ENCODE data around the gene DPP6. TPM values are rescaled to one million over a fixed set of nuclear protein-coding genes. Genes with fewer than 3 reads are reported as not detected.

Gene DPP6
- total RNA-seq, 1 donor from 2014 or later: 0.39 TPM

- Histone ChIP-seq H3K27ac (no peak overlapping the region), H3K27me3 (no peaks in the 10 kb centered on the region), H3K36me3 (no peaks in the 10 kb centered on the region), H3K9me3 (ENCODE audit: low read depth) (peaks cover 4% of the 10 kb centered on the region), H4K20me1 (ENCODE audit: low read depth) (peaks cover 11% of the 10 kb centered on the region), H3K4me2 (no peak overlapping the region), H2AFZ (replicated peaks) (no peak overlapping the region), H3K79me2 (ENCODE audit: low read depth) (no peaks in the 10 kb centered on the region), H3K4me3 (no peak overlapping the region), H3K9ac (no peak overlapping the region), H3F3A (ENCODE audit: low read depth) (peaks cover 7% of the 10 kb centered on the region), H3K4me1 (peaks cover 14% of the 10 kb centered on the region)
- Mint-ChIP-seq H3K27me3 (ENCODE audit: insufficient read depth, low read depth) (no peaks in the 10 kb centered on the region), H3K9me3 (peaks cover 9% of the 10 kb centered on the region), H3K27ac (no peak overlapping the region), H3K4me1 (peaks cover 27% of the 10 kb centered on the region), H3K36me3 (no peaks in the 10 kb centered on the region), H3K4me3 (no peak overlapping the region)
- DNase-seq (ENCODE audit: low spot score): no peak
- TF ChIP-seq CTCF (IDR thresholded peaks at IDR 0.05) (no peak), EZH2phosphoT487 (IDR thresholded peaks at IDR 0.05) (no peak), EZH2 (IDR thresholded peaks at IDR 0.05) (no peak)
Measured at GRCh38 chr7:154350892-154351291, 298.7 kb downstream of the DPP6 start.

- peaks cover 9% of the 10 kb centered on the region for H3K9me3 Mint-ChIP-seq
- Histone ChIP-seq H3K27ac (no peak overlapping the region), H3K4me3 (no peak overlapping the region), H3K79me2 (ENCODE audit: low read depth) (no peaks in the 10 kb centered on the region), H4K20me1 (ENCODE audit: low read depth) (peaks cover 11% of the 10 kb centered on the region), H3K4me2 (peak overlapping the region; percentile 11), H3F3A (ENCODE audit: low read depth) (peaks cover 7% of the 10 kb centered on the region), H3K4me1 (peaks cover 14% of the 10 kb centered on the region), H3K9me3 (ENCODE audit: low read depth) (peaks cover 5% of the 10 kb centered on the region), H2AFZ (replicated peaks) (no peak overlapping the region), H3K36me3 (no peaks in the 10 kb centered on the region), H3K9ac (no peak overlapping the region), H3K27me3 (no peaks in the 10 kb centered on the region)
- peak; percentile 30 for DNase-seq (ENCODE audit: low spot score)
- peaks cover 27% of the 10 kb centered on the region for H3K4me1 Mint-ChIP-seq
- H3K36me3 Mint-ChIP-seq: no peaks in the 10 kb centered on the region
- no peak overlapping the region for H3K27ac Mint-ChIP-seq
- H3K27me3 Mint-ChIP-seq (ENCODE audit: insufficient read depth, low read depth): no peaks in the 10 kb centered on the region
- H3K4me3 Mint-ChIP-seq: no peak overlapping the region
- TF ChIP-seq EZH2 (IDR thresholded peaks at IDR 0.05): no peak
- no peak for TF ChIP-seq CTCF (IDR thresholded peaks at IDR 0.05)
- TF ChIP-seq EZH2phosphoT487 (IDR thresholded peaks at IDR 0.05): no peak
Measured at GRCh38 chr7:154353355-154353767, 301.2 kb downstream of the DPP6 start.

GRCh38 chr7:154364170-154364569 is 312.0 kb downstream of the DPP6 start:
- H3K27me3 Mint-ChIP-seq (ENCODE audit: insufficient read depth, low read depth): peaks cover 3% of the 10 kb centered on the region
- H3K27ac ChIP-seq: no peak overlapping the region
- H3K27ac Mint-ChIP-seq: no peak overlapping the region
- H2AFZ ChIP-seq (replicated peaks): no peak overlapping the region
- H3K4me2 ChIP-seq: no peak overlapping the region
- H3K9ac ChIP-seq: no peak overlapping the region
- H3K4me1 Mint-ChIP-seq: no peaks in the 10 kb centered on the region
- no peaks in the 10 kb centered on the region for H3K27me3 ChIP-seq
- DNase-seq (ENCODE audit: low spot score): no peak
- no peak overlapping the region for H3K4me3 ChIP-seq
- H4K20me1 ChIP-seq (ENCODE audit: low read depth): no peaks in the 10 kb centered on the region
- H3F3A ChIP-seq (ENCODE audit: low read depth): no peaks in the 10 kb centered on the region
- H3K4me1 ChIP-seq: no peaks in the 10 kb centered on the region
- no peaks in the 10 kb centered on the region for H3K36me3 ChIP-seq
- no peaks in the 10 kb centered on the region for H3K79me2 ChIP-seq (ENCODE audit: low read depth)
- no peaks in the 10 kb centered on the region for H3K9me3 ChIP-seq (ENCODE audit: low read depth)
- H3K36me3 Mint-ChIP-seq: no peaks in the 10 kb centered on the region
- TF ChIP-seq EZH2phosphoT487 (IDR thresholded peaks at IDR 0.05): no peak
- TF ChIP-seq EZH2 (IDR thresholded peaks at IDR 0.05): no peak
- TF ChIP-seq CTCF (IDR thresholded peaks at IDR 0.05): no peak
- no peak overlapping the region for H3K4me3 Mint-ChIP-seq
- no peaks in the 10 kb centered on the region for H3K9me3 Mint-ChIP-seq

Measured in neural progenitor cell (in vitro differentiated cells).